ENCODE measurements around the gene CAMK1D.

DNA sequence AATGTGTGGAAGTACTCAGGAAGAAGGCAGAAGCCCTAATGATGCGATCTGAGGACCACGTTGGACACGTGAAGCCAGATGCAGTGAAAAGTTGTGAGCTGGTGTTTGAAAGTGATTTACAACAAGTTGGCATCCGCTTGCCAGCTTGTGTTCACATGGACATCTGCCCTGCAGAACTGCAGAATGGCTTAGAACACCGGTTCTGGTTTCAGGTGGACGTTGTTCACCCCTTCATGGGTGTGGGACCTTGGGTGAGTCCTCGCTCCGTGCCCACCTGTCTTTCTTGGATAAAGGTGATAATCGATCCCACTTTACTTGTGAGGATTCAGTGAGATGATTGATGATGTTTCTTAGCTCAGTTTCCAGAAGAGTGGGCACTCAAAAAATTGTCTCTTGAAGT is 53.8 kb downstream of the CAMK1D start:
- TF ChIP-seq CTCF (IDR thresholded peaks at IDR 0.05; ENCODE audit: low read length) (no peak), EZH2 (optimal IDR thresholded peaks at IDR 0.05; ENCODE audit: low read depth, low read length) (no peak)
